Stimulated activated CD4-positive, alpha-beta T cell treated with anti-CD3 and anti-CD28 coated beads, Interleukin-2, amount 100 ng/mL, for 48 hours (primary cell): Measurements from ENCODE around the gene CD300LG.
"Not testable (repeated sequence)": the region's sequence is repeated elsewhere in the genome, so short reads cannot be mapped to it uniquely, and the experiment has no call there.

Source experiments
- DNase-seq, 2 donors: peaks; one replicate each; pipeline ENCODE4 v3.0.0-alpha.2; 2020

The CD300LG gene

GRCh38 chr17:43881181-43881580, 34.2 kb downstream of the CD300LG start:
- DNase-seq, result no peak

- DNase-seq, result no peak
Observed at GRCh38 chr17:43881758-43882505, 35.0 kb downstream of the CD300LG start.

GRCh38 chr17:43882761-43883415, 35.9 kb downstream of the CD300LG start:
- DNase-seq, result no peak

- no peak for DNase-seq
Observed at GRCh38 chr17:43888548-43888947, 41.6 kb downstream of the CD300LG start.

GRCh38 chr17:43890240-43890639, 43.3 kb downstream of the CD300LG start:
- DNase-seq, result no peak

GRCh38 chr17:43891851-43892646, 45.1 kb downstream of the CD300LG start:
- DNase-seq, result no peak

- DNase-seq, result no peak
Observed at GRCh38 chr17:43892647-43892952, 45.6 kb downstream of the CD300LG start.

- DNase-seq, result not testable (repeated sequence)
Observed at GRCh38 chr17:43894494-43894893, 47.5 kb downstream of the CD300LG start.

- no peak for DNase-seq
Observed at GRCh38 chr17:43897831-43898230, 50.9 kb downstream of the CD300LG start.

- DNase-seq, result no peak
Observed at GRCh38 chr17:43898446-43898845, 51.5 kb downstream of the CD300LG start.

- peak; percentile 75 to 76 for DNase-seq
Observed at GRCh38 chr17:43900183-43900857, 53.3 kb downstream of the CD300LG start.

- DNase-seq, result no peak
Observed at GRCh38 chr17:43900858-43901754, 54.1 kb downstream of the CD300LG start.

- no peak for DNase-seq
Observed at GRCh38 chr17:43901861-43902589, 55.0 kb downstream of the CD300LG start.

GRCh38 chr17:43905400-43905984, 58.5 kb downstream of the CD300LG start:
- DNase-seq, result no peak

- peak in 1 of 2 donors; percentile 16 for DNase-seq
Observed at GRCh38 chr17:43905985-43906852, 59.2 kb downstream of the CD300LG start.

GRCh38 chr17:43906951-43907424, 60.0 kb downstream of the CD300LG start:
- DNase-seq, result no peak

- DNase-seq, result peak; percentile 30 to 41
Observed at GRCh38 chr17:43907425-43907981, 60.5 kb downstream of the CD300LG start, which contains the start of gene MPP2. Gene MPP2, minus strand, starts transcription at chr17:43907536. Its CDS starts 3,076 bp downstream, at chr17:43904460.

GRCh38 chr17:43907998-43908721, 61.2 kb downstream of the CD300LG start:
- peak; percentile 23 to 37 for DNase-seq
